ENCODE results near the gene LACTB.
"Not testable (repeated sequence)": the region's sequence is repeated elsewhere in the genome, so short reads cannot be mapped to it uniquely, and the experiment has no call there.

DNA sequence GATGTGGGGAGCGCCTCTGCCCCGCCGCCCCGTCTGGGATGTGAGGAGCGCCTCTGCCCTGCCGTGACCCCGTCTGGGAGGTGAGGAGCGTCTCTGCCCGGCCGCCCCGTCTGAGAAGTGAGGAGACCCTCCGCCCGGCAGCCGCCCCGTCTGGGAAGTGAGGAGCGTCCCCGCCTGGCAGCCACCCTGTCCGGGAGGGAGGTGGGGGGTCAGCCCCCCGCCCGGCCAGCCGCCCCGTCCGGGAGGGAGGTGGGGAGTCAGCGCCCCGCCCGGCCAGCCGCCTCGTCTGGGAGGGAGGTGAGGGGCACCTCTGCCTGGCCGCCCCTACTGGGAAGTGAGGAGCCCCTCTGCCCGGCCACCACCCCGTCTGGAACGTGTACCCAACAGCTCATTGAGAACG is 22.8 kb upstream of the LACTB start:
- TF ChIP-seq POLR2A (IDR thresholded peaks at IDR 0.05): not testable (repeated sequence)
- TF ChIP-seq, protein P1, sequence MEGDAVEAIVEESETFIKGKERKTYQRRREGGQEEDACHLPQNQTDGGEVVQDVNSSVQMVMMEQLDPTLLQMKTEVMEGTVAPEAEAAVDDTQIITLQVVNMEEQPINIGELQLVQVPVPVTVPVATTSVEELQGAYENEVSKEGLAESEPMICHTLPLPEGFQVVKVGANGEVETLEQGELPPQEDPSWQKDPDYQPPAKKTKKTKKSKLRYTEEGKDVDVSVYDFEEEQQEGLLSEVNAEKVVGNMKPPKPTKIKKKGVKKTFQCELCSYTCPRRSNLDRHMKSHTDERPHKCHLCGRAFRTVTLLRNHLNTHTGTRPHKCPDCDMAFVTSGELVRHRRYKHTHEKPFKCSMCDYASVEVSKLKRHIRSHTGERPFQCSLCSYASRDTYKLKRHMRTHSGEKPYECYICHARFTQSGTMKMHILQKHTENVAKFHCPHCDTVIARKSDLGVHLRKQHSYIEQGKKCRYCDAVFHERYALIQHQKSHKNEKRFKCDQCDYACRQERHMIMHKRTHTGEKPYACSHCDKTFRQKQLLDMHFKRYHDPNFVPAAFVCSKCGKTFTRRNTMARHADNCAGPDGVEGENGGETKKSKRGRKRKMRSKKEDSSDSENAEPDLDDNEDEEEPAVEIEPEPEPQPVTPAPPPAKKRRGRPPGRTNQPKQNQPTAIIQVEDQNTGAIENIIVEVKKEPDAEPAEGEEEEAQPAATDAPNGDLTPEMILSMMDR (IDR thresholded peaks at IDR 0.05): not testable (repeated sequence)

Measured in tibial nerve (tissue), 3 donors.